HG02798 (cell line): ENCODE results near the gene PARP9.
"Not testable (repeated sequence)": the region's sequence is repeated elsewhere in the genome, so short reads cannot be mapped to it uniquely, and the experiment has no call there.

ENCODE experiments used
- ATAC-seq: cut with Tn5 transposase; IDR thresholded peaks from one replicate; pipeline ENCODE4 v1.9.1; 2021; ENCODE audit warnings: mild to moderate bottlenecking; ENCODE audit not compliant: unreplicated experiment, poor library complexity

PARP9 gene

DNA sequence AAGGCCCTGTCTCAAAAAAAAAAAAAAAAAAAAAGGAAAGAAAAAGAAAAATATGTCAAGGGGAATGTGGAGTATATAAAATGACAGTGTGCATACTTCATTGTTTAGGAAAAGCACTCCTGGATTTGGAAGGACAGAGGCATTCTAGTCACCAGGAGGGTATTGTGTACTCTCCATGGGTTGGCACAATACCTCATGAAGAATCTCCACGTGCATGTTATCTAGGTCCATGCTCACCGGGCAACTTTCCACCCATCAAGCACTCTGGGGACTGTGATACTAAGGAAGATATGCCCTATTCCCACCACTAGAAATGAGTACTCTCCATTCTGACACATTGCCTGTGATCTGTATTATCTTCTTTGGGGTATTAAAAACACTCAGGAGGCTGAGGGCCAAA, 33.9 kb downstream of the PARP9 start:
- ATAC-seq = no peak

DNA sequence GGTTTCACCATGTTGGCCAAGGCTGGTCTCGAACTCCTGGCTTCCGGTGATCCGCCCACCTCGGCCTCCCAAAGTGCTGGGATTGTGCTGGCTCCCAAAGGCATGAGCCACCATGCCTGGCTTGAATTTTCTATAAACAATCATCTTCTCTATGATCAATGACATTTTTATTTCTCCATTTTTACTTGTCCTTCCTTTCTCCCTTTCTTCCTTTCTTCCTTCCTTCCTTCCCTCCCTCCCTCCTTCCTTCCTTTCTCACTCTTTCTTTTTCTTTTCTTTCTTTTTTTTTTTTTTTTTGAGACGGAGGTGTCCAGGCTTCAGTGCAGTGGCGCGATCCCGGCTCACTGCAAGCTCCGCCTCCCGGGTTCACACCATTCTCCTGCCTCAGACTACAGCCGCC, 40.8 kb downstream of the PARP9 start:
- ATAC-seq = no peak

DNA sequence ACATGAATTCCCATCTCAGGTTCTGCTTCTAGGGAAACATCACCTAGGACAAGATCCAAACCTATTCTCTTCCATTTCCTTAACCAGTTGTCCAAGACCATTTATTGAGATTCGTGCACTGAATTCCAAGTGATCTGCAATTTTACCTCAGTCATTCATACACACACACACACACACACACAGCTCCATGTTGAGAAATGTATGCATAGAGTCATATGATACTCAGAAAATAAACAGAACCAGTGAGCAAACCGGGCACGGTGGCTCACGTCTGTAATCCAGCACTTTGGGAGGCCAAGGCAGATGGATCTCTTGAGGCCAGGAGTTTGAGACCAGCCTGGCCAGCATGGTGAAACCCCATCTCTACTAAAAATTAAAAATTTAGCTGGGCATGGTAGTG, 43.2 kb downstream of the PARP9 start:
- no peak for ATAC-seq

DNA sequence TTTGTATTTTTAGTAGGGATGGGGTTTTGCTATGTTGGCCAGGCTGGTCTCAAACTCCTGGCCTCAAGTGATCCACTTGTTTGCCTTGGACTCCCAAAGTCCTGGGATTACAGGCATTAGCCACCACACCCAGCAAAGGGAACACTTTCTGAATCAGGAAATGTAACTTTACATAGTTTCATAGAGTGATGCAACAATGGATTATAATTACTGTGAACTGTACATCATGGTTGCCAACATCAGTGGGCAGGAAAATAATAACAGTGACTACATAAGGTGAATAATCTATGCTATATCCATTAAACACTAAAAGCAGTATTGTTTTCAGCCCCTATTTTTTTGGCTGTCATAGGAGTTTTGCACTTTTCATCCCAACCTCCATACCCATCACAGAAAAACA, 44.4 kb downstream of the PARP9 start:
- no peak for ATAC-seq

DNA sequence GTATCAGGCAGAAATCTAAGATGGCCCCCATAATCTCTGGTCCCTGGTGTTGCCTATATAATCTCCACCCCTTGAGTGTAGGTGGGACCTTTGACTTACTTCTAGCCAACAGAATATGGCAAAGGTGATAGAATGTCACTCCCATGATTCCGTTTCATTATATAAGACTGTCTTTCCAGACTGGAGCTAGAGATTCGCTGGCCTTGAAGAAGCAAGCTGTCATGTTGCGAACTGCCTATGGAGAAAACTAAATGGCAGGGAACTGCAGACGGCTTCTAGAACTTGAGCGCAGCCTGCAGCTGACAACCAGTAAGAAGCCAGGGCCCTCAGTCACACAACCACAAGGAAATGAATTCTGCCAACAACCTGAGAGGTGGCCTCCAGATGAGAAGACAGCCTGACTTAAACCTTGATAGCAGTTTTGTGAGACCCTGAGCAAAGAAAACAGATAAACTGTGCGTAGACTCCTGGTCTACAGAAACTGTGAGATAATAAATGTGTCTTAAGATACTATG, 47.2 kb downstream of the PARP9 start:
- no peak for ATAC-seq

DNA sequence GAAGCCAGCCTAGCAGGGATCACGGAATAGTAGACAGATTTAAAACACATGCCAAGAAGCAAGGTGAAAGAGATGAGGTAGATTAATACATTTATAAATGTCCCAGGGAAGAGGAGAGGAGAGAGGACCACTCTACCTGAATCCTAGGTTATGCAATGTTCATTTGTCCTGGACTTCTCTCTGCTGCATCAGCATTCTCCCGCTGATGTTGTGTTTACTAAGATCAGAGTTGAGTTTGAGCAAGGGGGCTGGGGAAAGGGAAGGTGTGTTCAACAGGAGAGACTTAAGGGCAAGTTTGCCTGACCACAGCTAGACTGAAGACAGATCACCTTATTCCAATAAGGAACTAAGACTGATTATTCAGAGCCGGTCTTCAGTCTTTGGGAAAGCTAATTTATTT, 48.2 kb downstream of the PARP9 start:
- ATAC-seq = no peak

DNA sequence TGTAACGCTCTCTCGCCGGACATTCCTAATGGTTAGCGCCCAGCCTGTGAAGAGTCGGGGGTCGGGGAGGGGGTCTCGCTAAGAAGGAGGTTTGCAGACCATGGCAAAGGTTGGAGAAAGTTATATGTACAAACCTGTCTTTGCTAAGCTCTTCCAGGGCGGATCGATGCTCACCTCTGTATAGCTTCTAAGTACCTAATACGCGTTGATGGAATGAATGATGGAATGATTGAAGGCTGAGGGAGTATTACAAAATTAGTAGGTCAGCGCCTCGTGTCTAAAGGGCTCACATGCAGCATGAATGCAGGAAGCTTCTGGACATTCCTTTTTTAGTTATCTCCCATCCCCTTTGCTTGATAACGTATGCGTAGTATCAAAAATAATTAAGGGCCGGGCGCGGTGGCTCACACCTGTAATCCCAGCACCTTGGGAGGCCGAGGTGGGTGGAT, 49.1 kb downstream of the PARP9 start:
- ATAC-seq = no peak

DNA sequence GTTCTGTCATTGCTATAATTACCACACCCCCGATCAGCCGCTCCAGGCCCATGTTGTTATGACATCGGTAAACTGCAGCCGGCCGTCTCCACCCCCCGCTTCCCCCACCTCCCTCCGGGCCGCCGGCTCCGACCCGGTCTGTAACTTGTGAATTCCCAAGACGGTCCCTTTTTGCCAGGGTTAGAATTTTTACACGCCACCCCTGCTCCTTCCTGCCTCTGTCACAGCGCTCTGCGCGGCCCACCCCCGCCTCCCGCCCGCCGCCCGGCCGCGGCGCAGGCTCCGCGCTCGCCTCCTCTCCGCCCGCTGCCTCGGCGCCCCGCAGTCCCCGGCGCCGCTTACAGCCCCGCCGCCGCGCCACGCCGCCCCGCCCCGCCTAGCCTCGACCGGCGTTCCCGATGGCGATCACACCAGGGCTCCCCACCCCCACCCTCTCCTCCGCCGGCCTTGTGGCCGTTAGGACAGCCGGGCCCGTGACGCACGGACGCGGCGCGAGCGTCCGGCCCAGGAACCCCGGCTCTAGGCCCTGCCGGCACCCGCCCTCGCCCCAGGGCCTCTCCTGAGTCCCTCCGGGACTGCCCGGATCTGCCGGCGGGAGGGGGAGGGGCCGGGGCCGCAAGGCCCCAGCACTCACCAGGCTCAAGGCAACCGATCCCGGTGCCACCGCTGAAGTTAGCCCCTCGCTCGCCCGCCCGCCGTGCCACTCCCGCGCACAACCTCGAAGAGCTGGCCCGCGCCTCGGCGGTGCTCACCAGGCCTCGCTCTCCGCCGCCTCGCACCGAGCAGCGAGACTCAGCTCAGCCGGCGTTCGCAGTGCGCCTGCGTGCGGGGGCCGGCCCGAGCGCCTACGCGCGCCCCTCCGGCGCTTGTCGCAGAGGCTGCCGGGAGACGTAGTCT, 49.7 kb downstream of the PARP9 start, which contains the start of gene KPNA1:
Gene KPNA1, minus strand, starts transcription at position 817 of the 897 bp plus-strand sequence. CDS start 18,374 bp downstream, outside the sequence.
- ATAC-seq = peak; percentile 91

DNA sequence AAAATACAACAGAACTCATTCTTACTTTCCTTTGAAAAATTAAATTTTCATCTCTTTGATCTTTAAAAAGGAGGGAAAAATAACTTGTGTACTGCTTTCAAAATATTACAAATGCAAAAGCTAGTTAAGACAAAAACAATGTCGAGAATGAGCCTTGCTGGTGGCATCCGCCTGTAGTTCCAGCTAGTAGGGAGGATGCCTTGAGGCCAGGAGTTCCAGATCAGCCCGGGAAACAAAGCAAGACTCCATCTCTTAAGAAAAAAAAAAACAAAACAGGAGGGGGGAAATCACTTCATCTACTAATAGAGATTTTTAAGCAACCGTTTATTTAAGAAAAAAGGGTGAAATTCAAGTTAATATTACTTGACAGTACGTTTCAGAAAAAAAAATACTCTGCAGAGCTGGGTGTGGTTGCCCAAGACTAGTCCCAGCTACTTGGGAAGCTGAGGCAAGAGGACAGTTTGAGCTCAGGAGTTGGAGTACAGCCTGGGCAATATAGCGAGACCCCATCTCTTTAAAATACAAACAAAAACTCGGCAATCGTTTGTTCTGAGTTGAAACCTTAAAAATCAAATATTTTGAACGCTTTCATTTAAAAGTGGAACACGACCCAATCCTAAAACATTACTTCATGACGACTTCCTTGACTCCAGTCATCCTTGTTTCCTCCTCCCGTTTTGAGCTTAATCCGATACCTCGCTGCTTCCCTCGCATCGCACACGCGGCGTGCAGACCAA, 50.5 kb downstream of the PARP9 start:
- no peak for ATAC-seq

DNA sequence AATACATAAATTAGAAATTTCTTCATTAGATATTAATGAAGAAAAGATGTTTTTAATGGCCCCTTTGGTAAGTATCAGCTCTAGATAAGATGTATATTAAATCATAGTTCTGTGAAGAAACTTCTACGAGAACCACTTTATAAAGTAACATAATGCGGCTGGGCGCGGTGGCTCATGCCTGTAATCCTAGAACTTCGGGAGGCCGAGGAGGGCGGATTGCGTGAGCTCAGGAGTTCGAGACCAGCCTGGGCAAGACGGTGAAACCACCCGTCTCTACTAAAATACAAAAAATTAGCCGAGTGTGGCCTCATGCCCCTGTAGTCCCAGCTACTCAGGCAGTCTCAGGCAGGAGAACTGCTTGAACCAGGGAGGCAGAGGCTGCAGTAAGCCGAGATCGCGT, 51.8 kb downstream of the PARP9 start:
- no peak for ATAC-seq

DNA sequence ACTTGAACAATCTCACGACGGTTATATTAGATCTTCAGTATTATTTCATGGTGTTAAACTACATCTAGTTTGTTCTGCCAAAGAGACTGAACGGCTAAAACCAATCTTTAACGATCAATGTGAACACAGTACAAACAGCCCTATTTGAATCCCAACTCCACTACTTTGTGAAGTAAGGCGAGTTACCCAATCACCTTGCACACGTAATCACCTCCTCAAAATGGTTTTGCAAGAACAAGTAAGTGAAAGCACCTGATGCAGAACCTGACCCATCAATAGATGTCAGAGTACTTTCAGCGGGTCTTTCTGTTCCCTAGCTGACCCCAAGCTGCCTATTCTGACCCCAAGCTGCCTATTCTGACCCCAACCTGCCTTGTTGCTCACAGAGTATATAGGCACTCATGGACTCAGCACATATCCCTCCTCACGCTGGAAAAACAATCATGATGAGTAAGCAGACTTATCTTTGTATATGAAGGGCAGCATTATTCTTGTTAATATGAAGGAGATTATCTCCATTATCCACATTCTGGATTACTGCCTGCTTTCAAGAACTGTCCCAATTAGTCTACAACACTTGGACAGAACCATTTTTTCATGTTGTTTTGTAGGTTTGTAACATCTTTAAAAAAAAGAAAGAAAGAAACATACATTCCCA, 53.1 kb downstream of the PARP9 start:
- ATAC-seq = no peak

DNA sequence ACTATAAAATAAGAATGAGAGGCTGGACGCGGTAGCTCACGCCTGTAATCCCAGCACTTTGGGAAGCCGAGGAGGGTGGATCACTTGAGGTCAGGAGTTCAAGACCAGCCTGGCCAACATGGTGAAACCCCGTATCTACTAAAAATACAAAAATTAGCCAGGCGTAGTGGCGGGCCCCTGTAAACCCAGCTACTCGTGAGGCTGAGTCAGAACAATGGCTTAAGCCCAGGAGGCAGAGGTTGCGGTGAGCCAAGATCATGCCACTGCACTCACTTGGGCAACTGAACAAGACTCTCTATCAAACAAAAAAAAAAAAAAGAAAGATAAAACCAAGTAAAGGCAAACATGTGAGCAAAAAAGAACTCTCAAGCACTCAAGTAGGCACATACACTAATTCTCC, 55.2 kb downstream of the PARP9 start:
- not testable (repeated sequence) for ATAC-seq

DNA sequence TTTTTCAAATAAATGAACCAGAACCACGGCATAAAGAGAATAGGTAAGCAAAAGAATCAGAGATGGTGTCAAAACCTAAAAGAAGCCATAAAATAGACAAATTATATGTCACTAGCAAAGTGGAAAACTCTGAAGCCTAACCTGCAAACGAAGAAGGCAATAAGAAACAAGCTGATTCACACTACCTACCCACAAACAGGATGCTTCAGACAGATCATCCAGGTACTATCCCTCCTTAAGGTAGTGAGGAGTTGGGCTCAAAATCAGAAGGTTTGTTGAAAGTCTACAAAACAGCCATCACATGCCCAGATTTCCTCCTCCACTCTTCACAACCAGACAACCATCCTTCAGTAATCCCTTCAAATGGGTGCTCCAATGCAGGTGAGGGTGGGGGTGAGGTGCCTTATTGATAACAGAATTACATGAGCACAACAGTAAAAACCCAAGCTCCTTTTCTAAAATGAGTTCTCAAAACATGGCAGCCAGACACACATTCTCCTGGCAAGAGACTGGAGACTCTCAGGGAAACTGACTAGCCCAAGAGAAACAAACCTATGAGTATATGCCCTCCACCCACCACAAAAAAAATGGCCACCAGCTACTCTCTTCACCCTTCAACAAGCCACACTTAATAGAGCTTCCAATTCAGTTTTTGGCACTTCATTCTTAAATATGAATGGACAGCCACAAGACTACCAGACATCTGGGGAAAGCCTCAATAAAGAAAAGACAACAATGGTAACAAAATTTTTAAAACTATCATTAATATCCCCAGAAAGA, 55.8 kb downstream of the PARP9 start:
- ATAC-seq = no peak

DNA sequence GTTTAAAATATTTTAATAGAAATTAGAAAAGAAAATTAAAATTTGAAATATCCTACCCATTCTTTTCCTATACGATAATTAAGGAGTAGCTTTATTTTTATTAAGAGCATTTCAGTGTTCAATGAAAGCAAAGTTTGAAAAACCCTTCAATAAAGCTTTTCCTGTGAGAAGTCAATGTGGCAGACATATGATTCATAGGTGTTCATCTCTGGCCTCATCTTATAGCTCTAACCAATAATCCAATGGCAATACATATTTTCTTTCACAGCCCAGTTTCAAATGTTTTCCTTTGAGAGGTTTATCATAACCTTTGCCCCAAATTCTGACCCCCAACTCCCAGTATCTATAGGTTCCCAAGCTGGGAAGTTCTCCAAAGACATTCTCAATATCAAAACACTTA, 57.6 kb downstream of the PARP9 start:
- no peak for ATAC-seq

DNA sequence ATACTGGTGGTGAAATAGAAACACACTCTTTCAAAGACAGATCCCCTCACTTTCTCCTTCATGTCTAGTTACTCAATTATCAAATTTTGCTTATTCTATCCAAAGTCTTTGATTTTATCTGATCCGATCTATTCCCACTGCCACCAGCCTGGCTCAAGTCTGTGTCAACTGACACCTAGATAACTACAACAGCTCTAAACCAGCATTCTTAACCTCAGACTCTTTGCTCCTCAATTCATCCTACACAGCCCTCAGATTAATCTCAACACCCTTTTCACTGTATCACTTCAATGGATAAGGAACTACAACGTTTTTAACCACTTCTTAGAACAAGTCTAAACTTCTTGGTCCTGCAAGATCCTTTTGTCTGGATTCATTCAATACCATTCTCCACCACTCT, 58.4 kb downstream of the PARP9 start:
- ATAC-seq = no peak

DNA sequence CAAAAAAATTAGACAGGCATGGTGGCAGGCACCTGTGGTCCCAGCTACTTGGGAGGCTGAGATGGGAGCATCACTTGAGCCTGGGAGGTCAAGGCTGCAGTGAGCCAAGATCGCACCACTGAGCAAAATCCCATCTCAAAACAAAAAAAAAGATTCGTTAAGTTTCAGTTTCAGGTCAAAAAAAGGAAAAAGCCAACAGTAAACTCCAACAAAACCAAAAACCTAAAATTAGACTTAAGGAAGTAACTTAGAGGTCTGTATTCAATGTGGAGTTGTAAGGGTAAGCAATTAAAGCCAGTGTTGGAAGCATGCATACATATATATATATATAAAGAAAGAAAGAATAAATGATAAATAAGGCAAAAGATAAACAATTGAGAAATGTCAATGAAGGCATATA, 61.2 kb downstream of the PARP9 start:
- ATAC-seq = no peak

DNA sequence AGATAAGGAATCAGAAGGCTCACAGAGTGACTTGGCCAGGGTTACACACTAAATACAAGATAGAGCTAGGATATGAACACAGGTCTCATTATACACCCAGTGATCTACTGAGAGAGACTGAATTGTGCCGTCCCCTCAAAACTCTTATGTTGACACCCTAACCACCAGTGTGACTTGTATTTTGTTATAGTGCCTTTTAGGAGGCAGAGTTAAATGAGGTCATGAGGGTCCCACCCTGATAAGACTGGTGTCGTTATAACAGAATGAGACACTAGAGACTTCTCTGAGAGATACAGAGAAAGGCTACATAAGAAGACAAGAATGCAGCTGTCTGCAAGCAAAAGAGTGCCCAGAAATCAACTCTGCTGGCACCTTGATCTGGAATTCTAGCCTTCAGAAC, 62.0 kb downstream of the PARP9 start:
- ATAC-seq = no peak

DNA sequence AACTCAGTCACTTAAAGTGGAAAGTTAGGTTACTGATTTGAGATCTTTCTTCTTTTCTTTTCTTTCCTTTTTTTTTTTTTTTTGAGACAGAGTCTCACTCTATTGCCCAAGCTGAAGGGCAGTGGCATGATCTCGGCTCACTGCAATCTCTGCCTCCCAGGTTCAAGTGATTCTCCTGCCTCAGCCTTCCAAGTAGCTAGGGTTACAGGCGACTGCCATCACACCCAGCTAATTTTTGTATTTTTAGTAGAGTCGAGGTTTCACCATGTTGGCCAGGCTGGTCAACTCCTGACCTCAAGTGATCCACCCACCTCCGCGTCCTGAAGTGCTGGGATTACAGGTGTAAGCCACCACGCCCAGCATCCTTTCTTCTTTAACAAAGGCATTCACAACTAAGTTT, 63.1 kb downstream of the PARP9 start:
- ATAC-seq = not testable (repeated sequence)

DNA sequence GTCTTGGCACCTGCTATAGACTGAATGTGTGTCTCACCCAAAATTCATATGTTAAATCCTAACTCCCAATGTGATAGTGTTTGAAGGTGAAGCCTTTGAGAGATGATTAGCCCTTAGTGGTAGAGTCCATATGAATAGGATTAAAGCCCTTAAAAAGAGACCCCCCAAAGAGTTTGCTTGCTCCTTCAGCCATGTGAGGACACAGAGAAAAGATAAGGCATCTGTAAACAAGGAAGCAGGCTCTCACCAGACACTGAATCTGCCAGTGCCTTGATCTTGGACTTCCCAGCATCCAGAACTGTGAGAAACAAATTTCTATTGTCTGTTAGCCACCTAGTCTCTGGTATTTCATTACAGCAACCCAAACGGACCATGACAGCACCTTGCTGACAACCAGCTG, 65.9 kb downstream of the PARP9 start:
- no peak for ATAC-seq

DNA sequence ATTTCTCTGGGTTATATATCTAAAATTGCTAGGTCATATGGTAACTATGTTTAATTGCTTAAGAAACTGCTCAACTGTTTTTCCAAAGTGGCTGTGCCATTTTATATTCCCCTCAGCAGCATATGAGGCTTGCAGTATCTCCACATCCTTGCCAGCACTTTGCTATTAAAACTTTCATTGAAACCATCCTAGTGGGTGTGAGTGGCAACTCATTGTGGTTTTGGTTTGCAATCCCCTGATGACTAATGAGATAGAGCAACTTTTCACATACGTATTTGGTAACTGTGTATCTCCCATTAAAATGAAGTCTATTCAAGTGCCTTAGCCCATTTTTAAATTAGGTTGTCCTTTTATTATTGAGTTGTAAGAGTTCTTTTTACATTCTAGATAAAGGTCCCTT, 66.7 kb downstream of the PARP9 start:
- peak; percentile 90 for ATAC-seq
